SK-N-MC (cell line): ENCODE data around the gene ARAP2.

Source experiments
- DNase-seq: peaks from one replicate; pipeline ENCODE4 v3.0.0-alpha.2; 2011; ENCODE audit warnings: low read depth, low spot score
- H3K27ac ChIP-seq: fragments of 200-600 bp; sonication (generic); 2 replicates; pipeline ENCODE4 v1.5.1; 2016; ENCODE audit warnings: mixed run types
- H3K36me3 ChIP-seq: fragments of 200-600 bp; sonication (generic); 2 replicates; pipeline ENCODE4 v1.6.1; 2017; ENCODE audit warnings: antibody characterized with exemption, low read length, mixed read lengths; ENCODE audit not compliant: insufficient read depth
- H3K4me3 ChIP-seq: fragments of 200-600 bp; sonication (generic); 2 replicates; pipeline ENCODE4 v1.5.1; 2016
- H3K9ac ChIP-seq: fragments of 200-600 bp; sonication (generic); 2 replicates; pipeline ENCODE4 v1.8.0; 2017; ENCODE audit warnings: mixed run types, mixed read lengths; ENCODE audit not compliant: insufficient read length
- H3K9me3 ChIP-seq: fragments of 200-600 bp; sonication (generic); 2 replicates; pipeline ENCODE4 v1.6.1; 2017; ENCODE audit warnings: low read depth, mild to moderate bottlenecking, antibody characterized with exemption, low read length, moderate library complexity, mixed read lengths
- EZH2 ChIP-seq: fragments of 200-600 bp; sonication (generic); IDR thresholded peaks from one replicate; pipeline ENCODE4 v1.6.1; 2017; ENCODE audit warnings: antibody characterized with exemption
- FOXP2 ChIP-seq: optimal IDR thresholded peaks from 2 replicates; pipeline ENCODE3; 2011; ENCODE audit warnings: mild to moderate bottlenecking, moderate library complexity; ENCODE audit not compliant: insufficient read depth; ENCODE audit errors: extremely low read length, control extremely low read depth
- POLR2AphosphoS5 ChIP-seq: IDR thresholded peaks from 2 replicates; pipeline ENCODE4 v1.6.1; 2012; ENCODE audit warnings: mild to moderate bottlenecking, low read depth, low read length, borderline replicate concordance

The ARAP2 gene

DNA sequence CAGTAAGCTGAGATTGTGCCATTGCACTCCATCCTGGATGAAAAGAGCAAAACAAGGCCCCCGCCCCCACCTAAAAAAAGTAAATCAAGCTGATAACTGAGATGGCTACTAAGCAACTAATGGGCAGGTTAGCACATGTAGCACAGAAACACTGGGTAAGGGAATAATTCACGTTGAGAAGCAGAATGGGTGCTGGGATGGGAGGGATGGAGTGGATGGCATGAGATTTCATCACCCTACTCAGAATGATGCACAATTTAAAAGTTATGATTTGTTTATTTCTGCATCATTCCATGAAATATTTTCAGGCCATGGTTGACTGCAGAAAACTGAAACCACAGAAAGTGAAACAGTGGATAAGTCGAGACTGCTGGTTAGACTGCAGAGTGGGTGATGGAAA is 224.0 kb downstream of the ARAP2 start:
- no peaks in the 10 kb centered on the region for H3K9me3 ChIP-seq
- H3K9ac ChIP-seq, result no peak overlapping the region
- no peak for DNase-seq
- TF ChIP-seq POLR2AphosphoS5 (no peak), FOXP2 (no peak), EZH2 (no peak)
- H3K27ac ChIP-seq, result no peak overlapping the region
- H3K4me3 ChIP-seq, result no peak overlapping the region
- no peaks in the 10 kb centered on the region for H3K36me3 ChIP-seq
